Pancreas (tissue), 10 donors: ENCODE measurements around the gene RAD9A. TPM values are rescaled to one million over a fixed set of nuclear protein-coding genes. Genes with fewer than 3 reads are reported as not detected.

Experiments
- ATAC-seq, 4 donors: fragments of 200-7000 bp; cut with Tn5 transposase; one replicate each; pipeline versions ENCODE4 v1.8.0 to v1.9.1; 2020; ENCODE audit warnings: mild to moderate bottlenecking in 4 of 4, moderate library complexity in 4 of 4
- DNase-seq, 6 donors: peaks; one replicate each; pipeline ENCODE4 v3.0.0-alpha.2; 2020
- FAIRE-seq: peaks from 2 replicates; lab custom pipeline; 2012; peaks lifted over from hg19 to GRCh38; lab: Jason Lieb, UNC
- H3K27ac ChIP-seq, 4 donors: fragments of 200-600 bp; sonication (generic); 1 replicate in 3 of 4; 2 replicates in 1 of 4; pipeline versions ENCODE4 v1.5.0 to v1.8.0; 2020
- H3K27me3 ChIP-seq, 4 donors: fragments of 200-600 bp; one replicate each; pipeline ENCODE4 v1.8.0; 2021
- H3K36me3 ChIP-seq, 3 donors: fragments of 200-600 bp; sonication (generic) in 1 of 3; one replicate each; pipeline versions ENCODE4 v1.5.0 to v1.8.0; 2020 to 2021
- H3K4me1 ChIP-seq, 3 donors: fragments of 200-600 bp; one replicate each; pipeline ENCODE4 v1.8.0; 2021
- H3K4me3 ChIP-seq, 4 donors: fragments of 200-600 bp; sonication (generic) in 2 of 4; one replicate each; pipeline versions ENCODE4 v1.5.0 to v1.8.0; 2020 to 2021
- H3K9me3 ChIP-seq, 4 donors: fragments of 200-600 bp; one replicate each; pipeline ENCODE4 v1.8.0; 2021
- WGBS, 2 donors: extraction: QIAGEN DNeasy Blood & Tissue Kit; methylation state at CpG; one replicate each; pipeline ENCODE4 v1.1.7; 2013; 5-methylcytosine and 5-hydroxymethylcytosine counted together
- intact Hi-C, 3 donors: fragments of 100-400 bp; cut with DNase I; formaldehyde crosslinking; loops; one replicate each; pipeline versions ENCODE4 v1.11.1 to v1.14.2; 2022
- polyA plus RNA-seq, 2 donors: library from polyadenylated mRNA; stranded (reverse); fragments of 200-250 nt; gene quantifications; one replicate each; pipeline ENCODE4 v1.2.3, GENCODE V29; 2013
- total RNA-seq, 6 donors: library from RNA; stranded (reverse); fragmentation: NEBNext Ultra II Directional in 4 of 6; extraction: Animal tissue kit (Norgen Biotek cat#: 25700) in 4 of 6; gene quantifications; one replicate each; pipeline versions ENCODE4 v1.2.1 to v1.2.4, GENCODE V29; 2021 to 2023
- TF ChIP-seq, protein P1 (sequence below), 4 donors: fragments of 200-600 bp; sonication (generic) in 3 of 4; IDR thresholded peaks; one replicate each; pipeline versions ENCODE4 v1.5.0 to v1.8.0; 2021; ENCODE audit warnings: antibody characterized with exemption in 4 of 4
- donor health status: healthy with polysubstance abuse.
- donor health status: DM: no; HTN: no; CAD: no; lungs with moderate emphysema.
- donor health status: DM: no; HTN: no; CAD: no.
- donor health status: control.
- donor health status: control.
- donor health status: Bipolar disorder and iron deficiency.
- donor health status: DM: yes; HTN: yes; CAD: no.
- donor health status: DM: no; HTN: no; CAD: no.
- donor health status: DM: no; HTN: no; CAD: no.
- donor health status: DM: yes; HTN: yes; CAD: no.

The RAD9A gene
- total and polyA plus RNA-seq, 8 donors, result 9.4 to 45.2 (median 15.0) TPM

DNA sequence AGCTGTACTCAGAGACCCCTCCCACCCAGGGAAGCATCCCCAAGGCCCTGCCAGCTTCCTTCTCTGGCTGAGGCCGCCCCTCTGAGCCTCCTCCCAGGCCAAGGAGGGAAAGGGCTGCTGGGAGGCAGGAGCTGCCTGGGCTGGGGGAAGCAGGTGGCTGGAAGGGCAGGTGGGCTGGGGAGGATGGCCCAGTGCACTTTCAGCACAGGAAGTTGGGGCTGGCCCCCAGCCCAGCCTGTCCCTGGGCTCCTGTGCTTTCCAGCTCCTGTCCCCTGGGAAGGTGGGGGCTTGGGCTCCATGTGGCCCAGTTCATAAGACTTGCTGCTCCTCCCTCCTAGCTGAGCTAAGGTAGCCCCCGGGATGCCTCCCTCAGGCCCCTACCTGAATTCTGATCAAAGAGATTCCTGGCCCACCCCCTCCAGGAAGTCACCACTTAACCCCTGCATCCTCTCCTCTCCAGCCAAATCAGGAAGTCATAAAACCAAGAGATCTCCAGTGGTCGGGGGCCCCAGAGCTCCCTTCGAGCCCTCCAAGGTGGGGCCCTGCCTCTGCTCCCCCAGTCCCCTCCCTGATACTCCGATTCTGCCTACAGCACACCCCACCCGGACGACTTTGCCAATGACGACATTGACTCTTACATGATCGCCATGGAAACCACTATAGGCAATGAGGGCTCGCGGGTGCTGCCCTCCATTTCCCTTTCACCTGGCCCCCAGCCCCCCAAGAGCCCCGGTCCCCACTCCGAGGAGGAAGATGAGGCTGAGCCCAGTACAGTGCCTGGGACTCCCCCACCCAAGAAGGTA, 5.0 kb downstream of the RAD9A start:
- H3K36me3 ChIP-seq, result peaks cover 3 to 23% (median 4%) of the 10 kb centered on the region in 3 donors
- DNase-seq (peak in 1 of 6 donors; percentile 67), FAIRE-seq (no peak), ATAC-seq (no peak)
- H3K4me3 ChIP-seq, result no peak overlapping the region
- H3K27me3 ChIP-seq, result no peaks in the 10 kb centered on the region
- no peaks in the 10 kb centered on the region for H3K9me3 ChIP-seq
- no peak overlapping the region for H3K27ac ChIP-seq
- 66 to 69% methylated on average over 12 to 13 of the region's 13 CpGs for WGBS, 2 donors
- intact Hi-C loops, result no loop called here
- H3K4me1 ChIP-seq, result peaks cover 0 to 10% (median 7%) of the 10 kb centered on the region in 3 donors
- TF ChIP-seq, protein P1, sequence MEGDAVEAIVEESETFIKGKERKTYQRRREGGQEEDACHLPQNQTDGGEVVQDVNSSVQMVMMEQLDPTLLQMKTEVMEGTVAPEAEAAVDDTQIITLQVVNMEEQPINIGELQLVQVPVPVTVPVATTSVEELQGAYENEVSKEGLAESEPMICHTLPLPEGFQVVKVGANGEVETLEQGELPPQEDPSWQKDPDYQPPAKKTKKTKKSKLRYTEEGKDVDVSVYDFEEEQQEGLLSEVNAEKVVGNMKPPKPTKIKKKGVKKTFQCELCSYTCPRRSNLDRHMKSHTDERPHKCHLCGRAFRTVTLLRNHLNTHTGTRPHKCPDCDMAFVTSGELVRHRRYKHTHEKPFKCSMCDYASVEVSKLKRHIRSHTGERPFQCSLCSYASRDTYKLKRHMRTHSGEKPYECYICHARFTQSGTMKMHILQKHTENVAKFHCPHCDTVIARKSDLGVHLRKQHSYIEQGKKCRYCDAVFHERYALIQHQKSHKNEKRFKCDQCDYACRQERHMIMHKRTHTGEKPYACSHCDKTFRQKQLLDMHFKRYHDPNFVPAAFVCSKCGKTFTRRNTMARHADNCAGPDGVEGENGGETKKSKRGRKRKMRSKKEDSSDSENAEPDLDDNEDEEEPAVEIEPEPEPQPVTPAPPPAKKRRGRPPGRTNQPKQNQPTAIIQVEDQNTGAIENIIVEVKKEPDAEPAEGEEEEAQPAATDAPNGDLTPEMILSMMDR (IDR thresholded peaks at IDR 0.05), result no peak

DNA sequence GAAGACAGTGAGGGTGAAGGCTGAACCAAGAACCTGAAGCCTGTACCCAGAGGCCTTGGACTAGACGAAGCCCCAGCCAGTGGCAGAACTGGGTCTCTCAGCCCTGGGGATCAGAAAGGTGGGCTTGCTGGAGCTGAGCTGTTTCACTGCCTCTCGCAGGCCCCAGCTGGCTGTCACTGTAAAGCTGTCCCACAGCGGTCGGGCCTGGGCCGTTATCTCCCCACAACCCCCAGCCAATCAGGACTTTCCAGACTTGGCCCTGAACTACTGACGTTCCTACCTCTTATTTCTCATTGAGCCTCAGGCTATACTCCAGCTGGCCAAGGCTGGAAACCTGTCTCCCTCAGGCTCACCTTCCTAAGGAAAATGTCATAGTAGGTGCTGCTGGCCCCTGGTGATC, 5.8 kb downstream of the RAD9A start:
- TF ChIP-seq, protein P1 (IDR thresholded peaks at IDR 0.05), result no peak
- 60 to 67% methylated on average over 6 of the region's 6 CpGs for WGBS, 2 donors
- ATAC-seq (no peak), DNase-seq (no peak), FAIRE-seq (no peak)
- no peak overlapping the region for H3K27ac ChIP-seq
- peaks cover 3 to 23% (median 4%) of the 10 kb centered on the region in 3 donors for H3K36me3 ChIP-seq
- no peaks in the 10 kb centered on the region for H3K9me3 ChIP-seq
- H3K27me3 ChIP-seq, result no peaks in the 10 kb centered on the region
- no peak overlapping the region for H3K4me3 ChIP-seq
- peaks cover 4 to 14% (median 7%) of the 10 kb centered on the region in 3 donors for H3K4me1 ChIP-seq
- intact Hi-C loops, result no loop called here

DNA sequence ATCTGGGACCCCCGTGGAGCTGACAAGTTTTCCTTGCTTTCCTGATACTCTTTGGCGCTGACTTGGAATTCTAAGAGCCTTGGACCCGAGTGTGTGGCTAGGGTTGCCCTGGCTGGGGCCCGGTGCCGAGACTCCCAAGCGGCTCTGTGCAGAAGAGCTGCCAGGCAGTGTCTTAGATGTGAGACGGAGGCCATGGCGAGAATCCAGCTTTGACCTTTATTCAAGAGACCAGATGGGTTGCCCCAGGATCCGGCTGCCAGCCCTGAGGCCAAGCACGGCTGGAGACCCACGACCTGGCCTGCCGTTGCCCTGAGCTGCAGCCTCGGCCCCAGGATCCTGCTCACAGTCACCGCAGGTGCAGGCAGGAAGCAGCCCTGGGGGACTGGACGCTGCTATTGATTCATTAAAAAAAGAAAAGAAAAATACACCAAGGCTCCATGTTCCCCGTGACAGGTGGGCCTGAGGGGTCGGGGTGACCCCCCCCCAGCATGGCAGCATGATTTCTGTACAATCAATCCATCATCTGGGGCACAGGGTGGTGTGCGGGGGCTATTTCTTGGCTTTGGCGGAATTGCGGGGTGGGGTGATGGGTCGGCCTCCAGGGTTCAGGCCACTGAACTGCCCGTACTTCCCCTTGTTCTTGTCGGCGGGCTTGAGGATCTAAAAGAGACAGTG, 6.3 kb downstream of the RAD9A start:
- DNase-seq (no peak), FAIRE-seq (no peak), ATAC-seq (no peak)
- Histone ChIP-seq H3K27ac (no peak overlapping the region), H3K27me3 (no peaks in the 10 kb centered on the region), H3K9me3 (no peaks in the 10 kb centered on the region), H3K4me1 (peaks cover 4 to 14% (median 7%) of the 10 kb centered on the region in 3 donors), H3K36me3 (peaks cover 3 to 23% (median 4%) of the 10 kb centered on the region in 3 donors), H3K4me3 (no peak overlapping the region)
- WGBS, 2 donors, result 83 to 85% methylated on average over 24 of the region's 24 CpGs
- intact Hi-C loops, result no loop called here
- TF ChIP-seq, protein P1 (IDR thresholded peaks at IDR 0.05), result no peak

DNA sequence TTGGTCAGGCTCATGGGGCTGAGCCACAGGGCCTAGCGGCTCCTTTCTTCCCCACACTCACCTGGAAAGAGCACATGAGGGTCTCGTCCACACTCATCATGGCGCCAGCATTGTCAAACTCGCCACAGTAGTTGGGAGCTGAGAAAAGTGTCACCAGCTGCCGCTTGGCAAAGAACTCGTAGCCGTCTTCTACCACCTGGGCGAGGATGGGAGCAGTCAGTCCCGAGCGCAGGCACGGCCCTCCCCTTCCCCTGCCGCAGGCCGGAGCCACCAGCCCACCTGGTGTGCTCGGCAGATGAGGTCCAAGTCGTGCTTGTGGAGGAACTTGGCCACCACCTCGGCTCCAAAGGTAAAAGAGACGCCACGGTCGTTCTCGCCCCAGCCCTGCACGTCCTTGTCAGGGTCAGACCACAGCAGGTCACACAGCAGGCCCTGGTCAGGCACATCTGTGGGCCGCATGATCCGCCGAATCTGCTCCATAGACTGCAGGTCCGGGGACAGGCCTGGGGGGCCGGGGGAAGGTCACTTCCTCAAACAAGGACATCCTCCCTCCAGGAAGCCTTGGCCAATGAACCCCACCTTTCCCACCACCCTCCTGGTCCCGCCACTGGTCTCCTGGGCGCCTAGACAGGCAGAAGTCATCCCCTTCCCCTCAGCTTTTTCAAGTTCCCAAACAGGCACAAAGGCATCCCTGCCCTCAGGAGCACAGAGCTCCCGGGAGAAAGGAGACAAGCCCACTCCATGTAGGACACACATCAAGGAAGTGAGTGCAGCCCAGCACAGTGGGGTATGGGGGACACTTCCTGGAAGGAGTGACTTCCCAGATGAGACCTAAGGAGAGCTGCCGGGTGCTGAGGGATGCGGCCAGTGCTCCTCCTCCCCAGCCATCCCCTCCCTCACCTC, 7.1 kb downstream of the RAD9A start:
- FAIRE-seq, result no peak
- 86 to 90% methylated on average over 31 of the region's 31 CpGs for WGBS, 2 donors
- ATAC-seq, result no peak
- no peak for DNase-seq
- TF ChIP-seq, protein P1 (IDR thresholded peaks at IDR 0.05), result no peak
- H3K36me3 ChIP-seq, result peaks cover 3 to 23% (median 4%) of the 10 kb centered on the region in 3 donors
- H3K27me3 ChIP-seq, result no peaks in the 10 kb centered on the region
- peaks cover 4 to 14% (median 7%) of the 10 kb centered on the region in 3 donors for H3K4me1 ChIP-seq
- H3K9me3 ChIP-seq, result no peaks in the 10 kb centered on the region
- intact Hi-C loops, result no loop called here
- H3K27ac ChIP-seq, result no peak overlapping the region
- H3K4me3 ChIP-seq, result no peak overlapping the region
